ENCODE results near the gene NAALADL2.

DNA sequence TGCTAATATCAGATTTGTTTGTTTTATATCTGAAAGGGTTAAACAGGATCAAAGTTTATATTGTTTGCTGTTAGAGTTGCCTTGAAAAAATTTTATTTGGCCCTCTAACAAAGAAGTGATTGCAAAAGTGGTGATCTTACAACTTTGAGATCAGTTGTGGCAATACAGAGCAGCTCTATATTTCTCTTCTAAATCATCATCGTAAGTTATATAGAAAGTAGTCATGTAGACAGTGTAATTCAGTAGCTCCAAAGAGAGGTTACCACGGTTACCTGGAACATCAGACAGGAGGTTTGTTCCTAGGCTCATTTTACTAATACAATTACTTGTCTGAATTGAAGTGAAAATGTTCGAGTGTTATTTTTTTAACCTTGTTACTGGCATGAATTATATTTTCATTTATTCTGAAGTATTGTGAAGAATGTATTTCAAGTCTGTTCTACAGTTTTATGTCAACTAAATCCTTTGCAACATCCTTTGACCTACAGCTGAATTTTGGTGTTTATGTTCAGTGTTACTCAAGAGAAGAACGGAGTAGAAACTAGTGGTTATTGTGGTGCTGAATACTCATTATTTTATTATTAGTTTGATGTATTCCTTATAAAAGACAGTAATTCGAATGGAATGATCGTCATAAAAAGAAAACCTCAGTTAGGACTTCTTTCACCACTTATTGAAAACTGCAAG is 214.2 kb downstream of the NAALADL2 start:
- TF ChIP-seq, protein P1, sequence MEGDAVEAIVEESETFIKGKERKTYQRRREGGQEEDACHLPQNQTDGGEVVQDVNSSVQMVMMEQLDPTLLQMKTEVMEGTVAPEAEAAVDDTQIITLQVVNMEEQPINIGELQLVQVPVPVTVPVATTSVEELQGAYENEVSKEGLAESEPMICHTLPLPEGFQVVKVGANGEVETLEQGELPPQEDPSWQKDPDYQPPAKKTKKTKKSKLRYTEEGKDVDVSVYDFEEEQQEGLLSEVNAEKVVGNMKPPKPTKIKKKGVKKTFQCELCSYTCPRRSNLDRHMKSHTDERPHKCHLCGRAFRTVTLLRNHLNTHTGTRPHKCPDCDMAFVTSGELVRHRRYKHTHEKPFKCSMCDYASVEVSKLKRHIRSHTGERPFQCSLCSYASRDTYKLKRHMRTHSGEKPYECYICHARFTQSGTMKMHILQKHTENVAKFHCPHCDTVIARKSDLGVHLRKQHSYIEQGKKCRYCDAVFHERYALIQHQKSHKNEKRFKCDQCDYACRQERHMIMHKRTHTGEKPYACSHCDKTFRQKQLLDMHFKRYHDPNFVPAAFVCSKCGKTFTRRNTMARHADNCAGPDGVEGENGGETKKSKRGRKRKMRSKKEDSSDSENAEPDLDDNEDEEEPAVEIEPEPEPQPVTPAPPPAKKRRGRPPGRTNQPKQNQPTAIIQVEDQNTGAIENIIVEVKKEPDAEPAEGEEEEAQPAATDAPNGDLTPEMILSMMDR (IDR thresholded peaks at IDR 0.05; ENCODE audit: low read length) = no peak
- TF ChIP-seq EZH2 (IDR thresholded peaks at IDR 0.05; ENCODE audit: borderline replicate concordance, low read length) = no peak

Data from OCI-LY1 (cell line).